ENCODE data around the gene TTC3. TPM values are rescaled to one million over a fixed set of nuclear protein-coding genes. Genes with fewer than 3 reads are reported as not detected.

TTC3 gene
- total and polyA plus RNA-seq, 2 donors (not counting 1 experiment from before 2014, with no cell fraction given) = 42.0 to 163 TPM

DNA sequence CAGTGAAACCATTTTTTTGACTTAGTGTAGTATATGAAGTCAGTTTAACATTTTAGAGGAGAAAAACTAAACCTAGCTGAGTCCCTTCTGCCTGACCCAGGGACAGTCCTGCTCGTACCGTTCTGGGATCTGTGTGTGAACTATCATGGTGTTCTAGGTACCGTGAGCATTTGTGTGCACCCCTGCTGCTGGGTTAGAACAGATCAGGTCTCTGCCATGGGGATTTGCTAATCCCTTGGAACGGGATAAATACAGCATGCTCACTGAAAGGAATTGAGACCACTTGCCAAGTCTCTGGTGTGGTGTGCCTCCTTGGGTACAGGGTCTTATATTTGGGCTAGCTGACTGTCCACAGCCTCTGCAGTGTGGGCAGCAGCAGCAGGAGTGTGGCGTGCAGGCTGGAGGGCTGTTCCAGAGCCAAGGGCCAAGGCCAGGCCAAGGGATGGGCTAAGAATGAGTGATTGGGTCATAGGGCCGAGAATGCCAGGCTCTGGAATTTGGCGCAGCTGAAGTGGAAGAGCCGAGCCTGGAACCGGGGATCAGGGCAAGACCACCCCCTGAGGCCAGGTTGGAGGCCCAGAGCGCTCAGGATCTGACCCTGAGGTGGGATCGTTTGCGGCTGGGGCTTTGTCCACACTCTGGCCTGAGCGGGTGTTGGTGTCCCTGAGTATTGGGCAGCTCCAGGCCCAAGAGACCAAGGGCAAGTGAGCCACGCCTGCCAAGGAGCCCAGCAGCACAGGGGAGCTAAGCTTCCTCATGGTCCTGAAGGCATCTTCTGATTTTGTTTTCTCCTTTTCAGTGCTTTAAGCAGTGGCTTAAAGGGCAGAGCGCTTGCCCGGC, 127.8 kb downstream of the TTC3 start:
- H3K36me3 ChIP-seq (replicated peaks in 1 of 2; ENCODE audit: control extremely low read depth in 1 of 2, control insufficient read depth in 1 of 2, extremely low read depth in 1 of 2, insufficient read depth in 2 of 2, low read length in 1 of 2) = peaks cover 13 to 40% of the 10 kb centered on the region in 2 experiments
- no peak for TF ChIP-seq EZH2 (IDR thresholded peaks at IDR 0.05; ENCODE audit: borderline replicate concordance, insufficient read depth, low read depth, low read length, poor library complexity, severe bottlenecking)
- TF ChIP-seq, protein P1, sequence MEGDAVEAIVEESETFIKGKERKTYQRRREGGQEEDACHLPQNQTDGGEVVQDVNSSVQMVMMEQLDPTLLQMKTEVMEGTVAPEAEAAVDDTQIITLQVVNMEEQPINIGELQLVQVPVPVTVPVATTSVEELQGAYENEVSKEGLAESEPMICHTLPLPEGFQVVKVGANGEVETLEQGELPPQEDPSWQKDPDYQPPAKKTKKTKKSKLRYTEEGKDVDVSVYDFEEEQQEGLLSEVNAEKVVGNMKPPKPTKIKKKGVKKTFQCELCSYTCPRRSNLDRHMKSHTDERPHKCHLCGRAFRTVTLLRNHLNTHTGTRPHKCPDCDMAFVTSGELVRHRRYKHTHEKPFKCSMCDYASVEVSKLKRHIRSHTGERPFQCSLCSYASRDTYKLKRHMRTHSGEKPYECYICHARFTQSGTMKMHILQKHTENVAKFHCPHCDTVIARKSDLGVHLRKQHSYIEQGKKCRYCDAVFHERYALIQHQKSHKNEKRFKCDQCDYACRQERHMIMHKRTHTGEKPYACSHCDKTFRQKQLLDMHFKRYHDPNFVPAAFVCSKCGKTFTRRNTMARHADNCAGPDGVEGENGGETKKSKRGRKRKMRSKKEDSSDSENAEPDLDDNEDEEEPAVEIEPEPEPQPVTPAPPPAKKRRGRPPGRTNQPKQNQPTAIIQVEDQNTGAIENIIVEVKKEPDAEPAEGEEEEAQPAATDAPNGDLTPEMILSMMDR (IDR thresholded peaks at IDR 0.05) = no peak
- no peak overlapping the region for H3K4me3 ChIP-seq (ENCODE audit: control extremely low read depth in 1 of 5, extremely low read depth in 1 of 5, insufficient read depth in 1 of 5, low read depth in 2 of 5, low read length in 4 of 5)
- ChIA-PET CTCF (interaction anchor here (1.9 kb wide), 1 partner anchor 19 kb away, joined by 4 read pairs; no protein-coding TSS in a partner anchor), POLR2A (no interaction called here)
- no peak overlapping the region for H3K9ac ChIP-seq (ENCODE audit: low read length)
- Mint-ChIP-seq H3K27me3 (no peaks in the 10 kb centered on the region), H3K27ac (no peak overlapping the region), H3K4me1 (no peaks in the 10 kb centered on the region), H3K9me3 (ENCODE audit: insufficient read depth) (no peaks in the 10 kb centered on the region), H3K4me3 (no peak overlapping the region)
- H3K4me2 ChIP-seq (replicated peaks; ENCODE audit: low read depth, low read length, poor library complexity, severe bottlenecking) = no peak overlapping the region
- no peaks in the 10 kb centered on the region for H3K27me3 ChIP-seq (replicated peaks in 1 of 4; ENCODE audit: control extremely low read depth in 1 of 4, control insufficient read depth in 3 of 4, insufficient read depth in 4 of 4, low read length in 3 of 4)
- WGBS (ENCODE audit: insufficient coverage) = 98% methylated on average over 16 of the region's 16 CpGs
- DNase-seq = no peak
- no peak for ATAC-seq (ENCODE audit: low read depth)
- no peaks in the 10 kb centered on the region for H3K9me3 ChIP-seq (ENCODE audit: control extremely low read depth in 1 of 3, control insufficient read depth in 2 of 3, insufficient read depth in 1 of 3, low read length in 2 of 3)
- no peak overlapping the region for H3K27ac ChIP-seq (ENCODE audit: low read length in 2 of 2)
- H2AFZ ChIP-seq (ENCODE audit: insufficient read depth, low read depth, low read length, poor library complexity, severe bottlenecking) = no peak overlapping the region
- H4K20me1 ChIP-seq (ENCODE audit: control insufficient read depth, insufficient read depth, low read length, poor library complexity, severe bottlenecking) = no peaks in the 10 kb centered on the region
- H3K4me1 ChIP-seq (ENCODE audit: control insufficient read depth in 2 of 2, insufficient read depth in 2 of 2, low read length in 2 of 2) = no peaks in the 10 kb centered on the region
- intact Hi-C loops (cut with micrococcal nuclease) = no loop called here
- H3K79me2 ChIP-seq (ENCODE audit: control insufficient read depth, insufficient read depth, low read length) = no peaks in the 10 kb centered on the region

All from B cell (primary cell).